HEK293 (cell line): ENCODE measurements around the gene EVA1B.

Source experiments
- CTCF ChIP-seq: fragments of 450-650 bp; formaldehyde crosslinking; IDR thresholded peaks from 2 replicates; pipeline ENCODE4 v1.5.1; 2016; ENCODE audit warnings: missing biosample characterization, missing genetic modification characterization
- KLF10 ChIP-seq: fragments of 450-650 bp; IDR thresholded peaks from 2 replicates; pipeline ENCODE4 v1.5.1; 2018; ENCODE audit warnings: missing biosample characterization, mild to moderate bottlenecking, missing genetic modification characterization
- REST ChIP-seq: fragments of 450-650 bp; formaldehyde crosslinking; IDR thresholded peaks from 2 replicates; pipeline ENCODE4 v1.5.1; 2016; ENCODE audit warnings: missing biosample characterization, missing genetic modification characterization
- ZBTB48 ChIP-seq: fragments of 450-650 bp; formaldehyde crosslinking; IDR thresholded peaks from 2 replicates; pipeline ENCODE4 v1.5.1; 2016; ENCODE audit warnings: missing biosample characterization, missing genetic modification characterization
- ZEB2 ChIP-seq: fragments of 450-650 bp; formaldehyde crosslinking; IDR thresholded peaks from 2 replicates; pipeline ENCODE4 v1.5.1; 2016; ENCODE audit warnings: missing biosample characterization, missing genetic modification characterization
- ZNF155 ChIP-seq: fragments of 450-650 bp; formaldehyde crosslinking; IDR thresholded peaks from 2 replicates; pipeline ENCODE4 v1.5.1; 2016; ENCODE audit warnings: missing biosample characterization, missing genetic modification characterization
- ZNF561 ChIP-seq: fragments of 450-650 bp; IDR thresholded peaks from 2 replicates; pipeline ENCODE4 v1.5.1; 2018; ENCODE audit warnings: missing biosample characterization, missing genetic modification characterization, borderline replicate concordance
- ZNF670 ChIP-seq: fragments of 450-650 bp; formaldehyde crosslinking; IDR thresholded peaks from 2 replicates; pipeline ENCODE4 v1.5.1; 2016; ENCODE audit warnings: missing biosample characterization, missing genetic modification characterization, low read depth
- ZNF677 ChIP-seq: fragments of 450-650 bp; IDR thresholded peaks from 2 replicates; pipeline ENCODE4 v1.5.0; 2018; ENCODE audit warnings: missing biosample characterization, mild to moderate bottlenecking, missing genetic modification characterization, moderate library complexity
- ZNF76 ChIP-seq: fragments of 450-650 bp; formaldehyde crosslinking; IDR thresholded peaks from 2 replicates; pipeline ENCODE4; 2016; ENCODE audit warnings: low read depth, missing biosample characterization, missing genetic modification characterization, borderline replicate concordance

GRCh38 chr1:36276688-36277087, 46.8 kb downstream of the EVA1B start:
- TF ChIP-seq CTCF (tag by site-specific recombination) (no peak), ZNF677 (no peak), ZNF76 (tag by site-specific recombination) (no peak), ZNF155 (no peak), ZNF670 (tag by site-specific recombination) (no peak), ZBTB48 (tag by site-specific recombination) (no peak), REST (tag by site-specific recombination) (no peak), KLF10 (tag by site-specific recombination) (no peak), ZNF561 (tag by site-specific recombination) (no peak), ZEB2 (no peak)
